Fibroblast of skin of right biceps (primary cell): Measurements from ENCODE around the gene SLC25A42.
"Not testable (repeated sequence)": the region's sequence is repeated elsewhere in the genome, so short reads cannot be mapped to it uniquely, and the experiment has no call there.

Experiments
- DNase-seq: peaks from one replicate; pipeline ENCODE4 v3.0.0-alpha.2; 2013

Gene SLC25A42

DNA sequence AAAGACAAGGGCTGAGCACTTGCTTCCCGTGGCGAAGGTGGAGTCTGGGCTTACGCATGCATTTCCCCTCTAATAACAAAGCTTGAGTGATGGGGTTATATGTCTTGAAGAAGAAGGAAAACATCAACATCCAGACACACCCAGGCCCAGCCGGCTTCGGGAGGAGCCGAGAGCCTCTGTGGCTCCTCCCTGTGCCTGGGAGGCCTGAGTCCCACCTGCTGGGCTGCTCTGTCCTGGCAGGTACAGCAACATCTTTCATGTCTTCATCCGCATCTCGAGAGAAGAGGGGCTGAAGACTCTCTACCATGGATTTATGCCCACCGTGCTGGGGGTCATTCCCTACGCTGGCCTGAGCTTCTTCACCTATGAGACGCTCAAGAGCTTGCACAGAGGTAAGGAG lies 43.9 kb downstream of the SLC25A42 start:
- DNase-seq: no peak

DNA sequence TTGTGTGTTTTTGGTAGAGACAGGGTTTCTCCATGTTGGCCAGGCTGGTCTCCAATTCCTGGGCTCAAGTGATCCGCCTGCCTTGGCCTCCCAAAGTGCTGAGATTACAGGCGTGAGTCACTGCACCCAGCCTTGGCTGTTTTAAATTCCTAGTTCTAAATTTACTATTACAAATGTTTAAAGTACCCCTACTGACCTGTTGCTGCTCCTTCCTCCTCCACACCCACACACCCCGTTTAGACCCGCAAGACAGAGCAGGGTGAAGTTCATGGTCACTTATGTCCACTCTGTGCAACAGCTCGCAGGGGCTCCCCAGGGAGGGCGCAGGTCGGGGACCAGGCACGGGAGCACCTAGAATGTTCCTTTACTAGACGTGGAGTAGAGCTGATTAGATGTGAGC lies 45.8 kb downstream of the SLC25A42 start:
- DNase-seq: peak; percentile 12

- peak; percentile 20 for DNase-seq
These were observed 46.8 kb downstream of the SLC25A42 start for GRCh38 chr19:19110410-19111135.

GRCh38 chr19:19111136-19111835 lies 47.5 kb downstream of the SLC25A42 start:
- DNase-seq: no peak

GRCh38 chr19:19111967-19112580 lies 48.3 kb downstream of the SLC25A42 start:
- no peak for DNase-seq

GRCh38 chr19:19113040-19113626 lies 49.3 kb downstream of the SLC25A42 start:
- peak; percentile 64 for DNase-seq

- DNase-seq: peak; percentile 15
These were observed 52.2 kb downstream of the SLC25A42 start for GRCh38 chr19:19115954-19116353.

DNA sequence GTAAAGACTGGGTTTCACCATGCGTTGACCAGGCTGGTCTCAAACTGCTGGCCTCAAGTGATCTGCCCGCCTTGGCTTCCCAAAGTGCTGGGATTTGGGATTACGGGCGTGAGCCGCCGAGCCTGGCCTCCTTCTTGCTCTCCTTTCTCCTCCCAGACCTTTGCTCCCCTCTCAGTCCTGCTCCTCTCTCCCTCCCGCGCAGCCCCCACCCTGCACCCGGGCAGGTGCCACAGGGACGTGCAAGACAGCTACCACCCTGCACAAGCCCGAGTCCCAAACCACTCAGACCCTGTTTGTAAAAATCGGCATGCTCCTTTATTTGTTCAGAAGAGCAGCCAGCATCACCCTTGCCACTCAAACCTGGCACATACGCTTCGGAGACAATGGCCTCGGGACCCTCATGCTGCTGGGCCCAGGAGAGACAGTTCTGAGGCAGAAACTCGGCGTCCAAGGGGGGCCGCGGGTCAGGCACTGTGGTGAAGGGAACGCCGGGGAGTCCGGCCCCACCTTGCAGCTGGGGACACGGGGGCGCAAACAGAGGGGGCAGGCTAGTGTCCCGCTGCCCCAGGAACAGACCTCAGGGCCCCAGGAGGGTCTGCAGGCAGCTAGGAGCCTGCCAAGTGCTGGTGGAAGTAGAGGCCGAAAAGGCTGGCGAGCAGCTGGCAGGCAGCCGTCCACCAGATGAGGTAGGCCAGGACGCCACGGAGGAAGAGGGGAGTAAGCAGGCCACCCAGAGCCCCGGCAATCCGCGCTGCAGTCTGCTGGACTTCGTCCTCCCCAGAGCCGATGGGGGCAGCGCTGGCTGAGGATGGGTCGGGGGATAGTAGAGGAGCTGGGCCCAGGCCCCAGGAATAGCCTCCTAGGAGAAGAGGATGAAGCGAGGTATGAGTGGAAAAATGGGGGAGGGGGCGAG lies 55.8 kb downstream of the SLC25A42 start:
- no peak for DNase-seq

DNA sequence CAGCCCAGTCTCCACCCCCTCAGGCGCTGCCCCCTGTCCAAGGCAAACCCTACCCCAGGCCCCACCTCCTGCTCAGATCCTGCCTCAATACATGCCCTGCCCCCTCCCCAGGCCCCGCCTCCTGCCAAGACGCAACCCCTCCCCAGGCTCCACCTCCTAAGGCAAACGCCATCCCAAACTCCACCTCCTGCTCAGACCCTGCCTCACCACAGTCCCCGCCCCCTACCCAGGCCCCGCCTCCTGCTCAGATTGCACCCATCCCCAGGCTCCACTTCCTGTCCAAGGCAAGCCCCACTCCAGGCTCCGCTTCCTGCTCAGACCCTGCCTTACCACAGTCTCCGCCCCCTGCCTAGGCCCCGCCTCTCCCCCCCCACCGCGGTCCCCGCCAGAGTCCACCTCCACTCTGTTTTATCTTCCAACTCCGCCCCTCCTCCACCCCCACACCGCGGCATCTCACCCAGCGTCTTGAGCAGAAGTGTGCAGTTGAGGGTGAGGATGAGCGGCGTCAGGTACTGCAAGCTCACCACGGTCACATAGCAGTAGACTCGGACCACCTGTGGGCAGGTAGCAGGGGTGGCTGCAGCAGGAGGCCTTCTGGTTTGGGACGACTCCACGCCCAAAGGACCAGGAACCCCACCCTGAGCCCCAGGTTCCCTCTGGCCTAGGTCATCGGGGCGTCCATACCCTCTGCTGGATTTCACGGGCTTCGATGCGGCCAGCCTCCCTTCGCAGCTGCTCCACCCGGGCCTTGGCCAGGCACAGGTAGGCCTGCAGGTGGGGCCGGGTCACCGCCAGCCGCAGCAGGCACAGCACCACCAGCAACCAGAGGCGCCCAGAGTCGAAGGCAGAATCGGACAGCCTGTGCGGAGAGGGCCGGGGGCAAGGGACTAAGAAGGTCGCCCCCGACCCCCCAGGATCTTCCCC lies 56.8 kb downstream of the SLC25A42 start:
- DNase-seq: peak; percentile 86

GRCh38 chr19:19121371-19121770 lies 57.6 kb downstream of the SLC25A42 start:
- no peak for DNase-seq

DNA sequence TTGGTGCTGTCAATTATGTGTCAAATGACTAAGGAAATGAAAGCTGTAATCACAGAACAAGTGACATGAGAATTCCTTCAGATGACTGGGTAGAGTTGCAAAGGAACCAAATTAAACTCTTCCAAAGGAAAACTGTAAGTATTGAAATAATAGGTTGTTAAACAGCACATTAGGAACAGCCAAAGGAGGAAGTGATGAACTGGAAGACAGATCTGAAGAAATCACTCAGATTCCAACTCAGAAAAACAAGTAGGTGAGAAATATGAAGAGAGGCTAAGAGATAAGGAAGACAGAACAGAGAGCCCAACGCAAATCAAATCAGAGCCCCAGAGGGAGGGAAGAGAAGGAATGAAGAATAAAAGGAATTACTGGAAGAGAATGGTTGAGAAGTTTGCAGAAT lies 59.1 kb downstream of the SLC25A42 start:
- no peak for DNase-seq

- DNase-seq: no peak
These were observed 59.6 kb downstream of the SLC25A42 start for GRCh38 chr19:19123386-19123785.

DNA sequence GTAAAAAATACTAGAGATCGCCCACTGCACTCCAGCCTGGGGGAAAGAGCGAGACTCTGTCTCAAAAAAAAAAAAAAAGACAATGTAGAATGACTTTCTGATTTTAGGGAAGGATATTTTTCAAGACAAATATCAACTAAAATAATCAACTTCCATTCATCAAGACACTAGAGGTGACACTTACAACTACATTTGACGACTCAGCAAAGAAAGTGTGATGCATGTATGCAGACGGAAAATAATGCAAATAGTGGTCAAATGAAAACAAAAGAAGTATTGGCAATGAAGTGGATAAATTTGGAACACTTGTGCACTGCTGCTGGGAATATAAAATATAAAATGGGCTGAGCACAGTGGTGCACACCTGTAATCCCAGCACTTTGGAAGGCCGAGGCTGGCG lies 62.3 kb downstream of the SLC25A42 start:
- no peak for DNase-seq

GRCh38 chr19:19131989-19132388 lies 68.2 kb downstream of the SLC25A42 start:
- DNase-seq: no peak

DNA sequence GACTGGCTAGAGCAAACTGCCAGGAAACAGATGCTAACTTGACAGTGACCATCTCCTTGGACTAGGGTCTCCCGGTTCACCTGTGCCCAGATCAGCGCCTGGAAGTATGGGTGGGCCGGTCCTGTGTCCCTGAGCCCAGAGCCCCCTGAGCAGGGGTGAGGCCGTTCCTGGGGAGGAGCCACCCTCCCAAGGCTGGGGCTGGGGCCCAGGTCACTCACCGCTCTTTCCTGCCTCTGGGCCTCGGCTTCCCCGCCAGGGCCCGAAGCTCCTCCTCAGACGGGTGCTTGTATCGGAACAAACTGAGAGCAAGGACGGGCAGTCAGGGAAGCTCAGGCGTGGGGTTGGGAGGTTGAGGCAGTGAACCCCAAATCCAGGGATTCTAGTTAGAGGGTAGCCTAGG lies 69.1 kb downstream of the SLC25A42 start:
- DNase-seq: no peak

DNA sequence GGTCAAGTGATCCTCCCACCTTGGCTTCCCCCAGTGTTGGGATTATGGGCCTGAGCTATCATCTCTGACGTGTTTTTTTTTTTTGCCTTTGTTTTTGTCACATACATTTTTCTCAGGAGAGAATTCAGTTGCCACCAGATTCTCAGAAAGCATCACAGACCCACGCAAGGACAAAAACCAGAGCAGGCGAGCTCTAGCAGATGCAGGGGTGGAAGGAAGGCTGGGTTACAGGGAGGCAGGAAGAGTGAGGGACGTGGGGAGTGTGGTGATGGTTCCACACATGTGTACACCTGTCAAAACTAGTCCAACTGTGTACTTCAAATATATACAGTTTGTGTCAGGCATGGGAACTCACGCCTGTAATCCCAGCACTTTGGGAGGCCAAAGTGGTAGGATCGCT lies 70.2 kb downstream of the SLC25A42 start:
- no peak for DNase-seq

- DNase-seq: no peak
These were observed 70.9 kb downstream of the SLC25A42 start for GRCh38 chr19:19134687-19135158.

- not testable (repeated sequence) for DNase-seq
These were observed 71.9 kb downstream of the SLC25A42 start for GRCh38 chr19:19135713-19136112.

- DNase-seq: peak; percentile 11
These were observed 73.8 kb downstream of the SLC25A42 start for GRCh38 chr19:19137556-19138108.

GRCh38 chr19:19138109-19138981 lies 74.6 kb downstream of the SLC25A42 start, which contains the start of gene TMEM161A:
TSS of gene TMEM161A (minus strand) at chr19:19138478. CDS start at chr19:19138428, 50 bp downstream.
- peak; percentile 100 for DNase-seq
